ENCODE data around the gene ZNF618. TPM values are rescaled to one million over a fixed set of nuclear protein-coding genes. Genes with fewer than 3 reads are reported as not detected.

Gene ZNF618
- total RNA-seq (2022; extraction: Qiagen RNA extraction), result 7.2 to 12.5 TPM (median 12.1 TPM) in 5 replicates

GRCh38 chr9:113876151-113876992, at the start of gene ZNF618:
ZNF618 (plus strand) TSS chr9:113876309; CDS start chr9:113876381, 72 bp downstream.

GRCh38 chr9:114078021-114078780, 202.1 kb downstream of the ZNF618 start, which contains the start of gene AMBP:
AMBP (minus strand) TSS chr9:114078300; CDS start chr9:114078209, 91 bp downstream.

GRCh38 chr9:114098936-114099668, 223.0 kb downstream of the ZNF618 start, which contains the start of gene KIF12:
KIF12 (minus strand) TSS chr9:114099292; CDS start chr9:114099276, 16 bp downstream.

Other genes with a start within 250 kb of the ZNF618 start
- 6.0 to 8.7 TPM (median 6.3 TPM) in 5 replicates for gene AMBP, start 202.0 kb downstream of the ZNF618 start, total RNA-seq (2022; extraction: Qiagen RNA extraction)
- 0.99 to 2.3 TPM (median 1.7 TPM) in 5 replicates for gene KIF12, start 223.0 kb downstream of the ZNF618 start, total RNA-seq (2022; extraction: Qiagen RNA extraction)